IPS DF 19.7 (cell line): ENCODE data around the gene ETS2.

Source experiments
- DNase-seq: peaks from one replicate; pipeline ENCODE4 v3.0.0-alpha.2; 2013; ENCODE audit warnings: low read depth, low spot score

The ETS2 gene

GRCh38 chr21:38805328-38806152 is at the start of gene ETS2:
TSS of gene ETS2 (plus strand) at chr21:38805929. CDS start at chr21:38810035, 4,106 bp downstream.
- DNase-seq = peak; percentile 70

- DNase-seq = no peak
These were observed 49.0 kb upstream of the ETS2 start for GRCh38 chr21:38756746-38757145.

- DNase-seq = no peak
These were observed 47.1 kb upstream of the ETS2 start for GRCh38 chr21:38758501-38759214.

GRCh38 chr21:38759413-38759812 is 46.3 kb upstream of the ETS2 start:
- DNase-seq = no peak

GRCh38 chr21:38760017-38760761 is 45.5 kb upstream of the ETS2 start:
- peak; percentile 7 for DNase-seq

GRCh38 chr21:38760762-38761155 is 45.0 kb upstream of the ETS2 start:
- DNase-seq = no peak

- DNase-seq = no peak
These were observed 44.2 kb upstream of the ETS2 start for GRCh38 chr21:38761531-38761930.

GRCh38 chr21:38765056-38765455 is 40.7 kb upstream of the ETS2 start:
- no peak for DNase-seq

GRCh38 chr21:38766987-38767722 is 38.6 kb upstream of the ETS2 start:
- DNase-seq = no peak

GRCh38 chr21:38768471-38769063 is 37.2 kb upstream of the ETS2 start:
- no peak for DNase-seq

- DNase-seq = no peak
These were observed 36.4 kb upstream of the ETS2 start for GRCh38 chr21:38769191-38769780.

GRCh38 chr21:38770660-38771059 is 35.1 kb upstream of the ETS2 start:
- no peak for DNase-seq

- no peak for DNase-seq
These were observed 34.2 kb upstream of the ETS2 start for GRCh38 chr21:38771536-38771935.

GRCh38 chr21:38772646-38773045 is 33.1 kb upstream of the ETS2 start:
- DNase-seq = no peak

GRCh38 chr21:38773099-38774061 is 32.3 kb upstream of the ETS2 start:
- DNase-seq = no peak

- no peak for DNase-seq
These were observed 31.6 kb upstream of the ETS2 start for GRCh38 chr21:38774152-38774551.

- DNase-seq = no peak
These were observed 31.0 kb upstream of the ETS2 start for GRCh38 chr21:38774586-38775285.

- no peak for DNase-seq
These were observed 30.0 kb upstream of the ETS2 start for GRCh38 chr21:38775733-38776132.

- DNase-seq = no peak
These were observed 28.7 kb upstream of the ETS2 start for GRCh38 chr21:38777015-38777414.
